Testis (tissue), 2 donors: ENCODE results near the gene MRPL51.

Experiments
- CTCF ChIP-seq, 3 experiments: fragments of 450-650 bp in 2 of 3; fragments of 200-600 bp in 1 of 3; sonication (generic) in 1 of 3; IDR thresholded peaks; one replicate each; pipeline ENCODE4 v1.5.1; 2016 to 2019; ENCODE audit warnings: antibody characterized with exemption in 3 of 3, mild to moderate bottlenecking in 2 of 3, moderate library complexity in 1 of 3
- POLR2A ChIP-seq: fragments of 450-650 bp; IDR thresholded peaks from one replicate; pipeline ENCODE4 v1.6.1; 2017; ENCODE audit warnings: antibody characterized with exemption, mild to moderate bottlenecking, moderate library complexity

- no peak for TF ChIP-seq POLR2A
- TF ChIP-seq CTCF (IDR thresholded peaks at IDR 0.05): no peak
These were observed 43.1 kb upstream of the MRPL51 start for GRCh38 chr12:6535960-6536847.
